ENCODE data around the gene ITGB8. TPM values are rescaled to one million over a fixed set of nuclear protein-coding genes. Genes with fewer than 3 reads are reported as not detected.

ITGB8 gene
- total RNA-seq, 4 donors from 2014 or later: 14.0 to 33.6 (median 17.7) TPM

- Histone ChIP-seq H3K36me3 (no peaks in the 10 kb centered on the region), H3K27ac (no peak overlapping the region), H3K9me3 (no peaks in the 10 kb centered on the region), H3K4me1 (no peaks in the 10 kb centered on the region), H3K4me3 (replicated peaks in 1 of 3) (no peak overlapping the region), H3K27me3 (no peaks in the 10 kb centered on the region)
- no peak for TF ChIP-seq CTCF (IDR thresholded peaks at IDR 0.05)
- TF ChIP-seq POLR2A (IDR thresholded peaks at IDR 0.05): no peak
- intact Hi-C loops (cut with DNase I): no loop called here
- WGBS, 2 donors: 97 to 100% methylated on average over 4 of the region's 4 CpGs
- no peak for DNase-seq
Measured at GRCh38 chr7:20344396-20344795, 13.7 kb downstream of the ITGB8 start.

GRCh38 chr7:20346577-20346976 lies 15.9 kb downstream of the ITGB8 start:
- Histone ChIP-seq H3K4me3 (replicated peaks in 1 of 3) (no peak overlapping the region), H3K9me3 (no peaks in the 10 kb centered on the region), H3K27me3 (no peaks in the 10 kb centered on the region), H3K27ac (no peak overlapping the region), H3K36me3 (no peaks in the 10 kb centered on the region), H3K4me1 (peaks cover 9 to 12% of the 10 kb centered on the region in 2 donors)
- 79 to 80% methylated on average over 4 of the region's 4 CpGs for WGBS, 2 donors
- no peak for DNase-seq
- intact Hi-C loops (cut with DNase I): no loop called here
- TF ChIP-seq CTCF (IDR thresholded peaks at IDR 0.05) (no peak), POLR2A (IDR thresholded peaks at IDR 0.05) (no peak)

DNA sequence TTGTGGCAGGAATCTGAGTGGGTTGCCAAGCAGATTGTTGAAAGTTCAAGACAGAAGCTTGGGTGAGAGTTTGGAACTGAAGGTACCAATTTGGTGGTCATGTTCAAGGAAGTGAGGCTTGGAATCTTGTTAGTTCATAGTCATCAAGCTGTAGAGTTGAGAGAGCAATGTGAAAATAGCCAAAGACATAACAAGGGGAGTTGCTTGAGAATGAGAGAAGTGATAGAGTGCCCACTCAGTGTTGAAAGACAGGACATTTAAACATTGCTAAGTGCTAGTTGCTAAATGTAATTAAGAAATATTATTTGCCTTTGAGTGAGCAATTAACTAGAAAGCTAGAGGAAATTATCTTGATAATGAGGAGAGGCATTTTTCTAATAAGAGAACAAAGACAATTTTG lies 17.0 kb downstream of the ITGB8 start:
- Histone ChIP-seq H3K4me1 (peaks cover 20 to 22% of the 10 kb centered on the region in 2 donors), H3K36me3 (no peaks in the 10 kb centered on the region), H3K9me3 (no peaks in the 10 kb centered on the region), H3K27me3 (no peaks in the 10 kb centered on the region), H3K4me3 (replicated peaks in 1 of 3) (no peak overlapping the region), H3K27ac (no peak overlapping the region)
- no peak for DNase-seq
- TF ChIP-seq CTCF (IDR thresholded peaks at IDR 0.05): no peak
- TF ChIP-seq POLR2A (IDR thresholded peaks at IDR 0.05): no peak
- intact Hi-C loops (cut with DNase I): no loop called here

GRCh38 chr7:20348125-20348807 lies 17.6 kb downstream of the ITGB8 start:
- peaks cover 23 to 28% of the 10 kb centered on the region in 2 donors for H3K4me1 ChIP-seq
- intact Hi-C loops (cut with DNase I): no loop called here
- no peaks in the 10 kb centered on the region for H3K36me3 ChIP-seq
- no peak for TF ChIP-seq POLR2A (IDR thresholded peaks at IDR 0.05)
- TF ChIP-seq CTCF (IDR thresholded peaks at IDR 0.05): no peak
- DNase-seq: no peak
- 86 to 87% methylated on average over 2 of the region's 2 CpGs for WGBS, 2 donors
- H3K27me3 ChIP-seq: no peaks in the 10 kb centered on the region
- no peak overlapping the region for H3K27ac ChIP-seq
- no peak overlapping the region for H3K4me3 ChIP-seq (replicated peaks in 1 of 3)
- H3K9me3 ChIP-seq: no peaks in the 10 kb centered on the region

- Histone ChIP-seq H3K27ac (peak overlapping the region; percentile 44 to 69 (median 60)), H3K36me3 (no peaks in the 10 kb centered on the region), H3K27me3 (no peaks in the 10 kb centered on the region), H3K4me1 (peaks cover 23 to 28% of the 10 kb centered on the region in 2 donors), H3K9me3 (no peaks in the 10 kb centered on the region), H3K4me3 (replicated peaks in 1 of 3) (no peak overlapping the region)
- intact Hi-C loops (cut with DNase I): no loop called here
- WGBS, 2 donors: 11 to 16% methylated on average over 4 of the region's 4 CpGs
- peak; percentile 57 for DNase-seq
- TF ChIP-seq POLR2A (IDR thresholded peaks at IDR 0.05): peak in 1 of 2 donors; percentile 65
- no peak for TF ChIP-seq CTCF (IDR thresholded peaks at IDR 0.05)
Measured at GRCh38 chr7:20350518-20350951, 19.8 kb downstream of the ITGB8 start.

Data from thyroid gland (tissue), 4 donors.